Parathyroid adenoma (tissue), 2 donors: ENCODE measurements around the gene KIFC1.
A peak's percentile ranks its signal among the peaks of the same experiment; 100 is the strongest.

Experiments used
- H2AFZ ChIP-seq: fragments of 300-600 bp; sonication (generic); one replicate; pipeline ENCODE4 v1.7.0; 2017; ENCODE audit warnings: antibody characterized with exemption, mild to moderate bottlenecking
- H3K27ac ChIP-seq: fragments of 300-600 bp; sonication (generic); one replicate; pipeline ENCODE4 v1.7.0; 2017
- H3K27me3 ChIP-seq: fragments of 300-600 bp; sonication (generic); one replicate; pipeline ENCODE4 v1.7.0; 2017; ENCODE audit warnings: low read length; ENCODE audit not compliant: control insufficient read depth, insufficient read depth
- H3K36me3 ChIP-seq: fragments of 300-600 bp; sonication (generic); one replicate; pipeline ENCODE4 v1.7.0; 2017; ENCODE audit warnings: low read length; ENCODE audit not compliant: control insufficient read depth, insufficient read depth
- H3K4me1 ChIP-seq: fragments of 300-600 bp; sonication (generic); one replicate; pipeline ENCODE4 v1.7.0; 2017; ENCODE audit warnings: control low read depth
- H3K4me2 ChIP-seq: fragments of 300-600 bp; sonication (generic); one replicate; pipeline ENCODE4 v1.7.0; 2017; ENCODE audit warnings: low read length
- H3K4me3 ChIP-seq: fragments of 300-600 bp; sonication (generic); one replicate; pipeline ENCODE4 v1.7.0; 2017; ENCODE audit warnings: low read depth, low read length
- H3K79me2 ChIP-seq: fragments of 300-600 bp; sonication (generic); one replicate; pipeline ENCODE4 v1.7.0; 2017; ENCODE audit warnings: control low read depth
- H3K9ac ChIP-seq: fragments of 300-600 bp; sonication (generic); one replicate; pipeline ENCODE4 v1.7.0; 2017; ENCODE audit warnings: mild to moderate bottlenecking
- H3K9me3 ChIP-seq: fragments of 300-600 bp; sonication (generic); one replicate; pipeline ENCODE4 v1.7.0; 2017; ENCODE audit warnings: low read length; ENCODE audit not compliant: control insufficient read depth
- CTCF ChIP-seq: fragments of 300-600 bp; sonication (generic); IDR thresholded peaks from one replicate; pipeline ENCODE4 v1.7.0; 2017; ENCODE audit warnings: antibody characterized with exemption, mild to moderate bottlenecking
- donor health status: primary hyperparathyroidism.

Gene KIFC1

GRCh38 chr6:33427585-33428223, 36.1 kb downstream of the KIFC1 start:
- Histone ChIP-seq H3K27ac (peak overlapping the region; percentile 59), H3K4me1 (peaks cover 18% of the 10 kb centered on the region), H3K36me3 (no peaks in the 10 kb centered on the region), H3K4me2 (peak overlapping the region; percentile 89), H3K9ac (no peak overlapping the region), H3K4me3 (peak overlapping the region; percentile 63), H3K79me2 (peaks cover 5% of the 10 kb centered on the region), H3K27me3 (no peaks in the 10 kb centered on the region), H3K9me3 (no peaks in the 10 kb centered on the region), H2AFZ (peak overlapping the region; percentile 81)
- TF ChIP-seq CTCF: no peak

- TF ChIP-seq CTCF: peak; percentile 36
- Histone ChIP-seq H3K79me2 (peaks cover 5% of the 10 kb centered on the region), H2AFZ (peak overlapping the region; percentile 70), H3K4me1 (peaks cover 18% of the 10 kb centered on the region), H3K4me2 (peak overlapping the region; percentile 70), H3K9me3 (no peaks in the 10 kb centered on the region), H3K36me3 (no peaks in the 10 kb centered on the region), H3K27ac (peak overlapping the region; percentile 72), H3K4me3 (peak overlapping the region; percentile 46), H3K9ac (no peak overlapping the region), H3K27me3 (no peaks in the 10 kb centered on the region)
Measured at GRCh38 chr6:33428224-33428965, 36.8 kb downstream of the KIFC1 start.

- Histone ChIP-seq H3K9me3 (no peaks in the 10 kb centered on the region), H3K27me3 (no peaks in the 10 kb centered on the region), H2AFZ (no peak overlapping the region), H3K36me3 (no peaks in the 10 kb centered on the region), H3K4me3 (peak overlapping the region; percentile 46), H3K4me2 (no peak overlapping the region), H3K9ac (no peak overlapping the region), H3K27ac (peak overlapping the region; percentile 72), H3K4me1 (peaks cover 18% of the 10 kb centered on the region), H3K79me2 (peaks cover 5% of the 10 kb centered on the region)
- TF ChIP-seq CTCF: no peak
Measured at GRCh38 chr6:33428966-33429749, 37.5 kb downstream of the KIFC1 start.

GRCh38 chr6:33429750-33430052, 38.1 kb downstream of the KIFC1 start:
- no peak overlapping the region for H3K4me3 ChIP-seq

More at GRCh38 chr6:33429750-33430052, 38.1 kb downstream of the KIFC1 start:
- Histone ChIP-seq H3K79me2 (peaks cover 5% of the 10 kb centered on the region), H3K27ac (no peak overlapping the region), H3K9me3 (no peaks in the 10 kb centered on the region), H3K4me1 (peaks cover 14% of the 10 kb centered on the region), H3K9ac (no peak overlapping the region), H3K36me3 (no peaks in the 10 kb centered on the region), H3K27me3 (no peaks in the 10 kb centered on the region), H2AFZ (no peak overlapping the region), H3K4me2 (no peak overlapping the region)
- no peak for TF ChIP-seq CTCF
